A549 (cell line): Measurements from ENCODE around the gene EDIL3. TPM values are rescaled to one million over a fixed set of nuclear protein-coding genes. Genes with fewer than 3 reads are reported as not detected.

Source experiments
- ATAC-seq, 2 experiments: fragments of 200-7000 bp in 1 of 2; fragments of >200 bp in 1 of 2; cut with Nextera tagmentation in 1 of 2; cut with Tn5 transposase in 1 of 2; 3 replicates each; pipeline versions ENCODE4 v1.8.0 to v1.9.1; 2018 to 2020; ENCODE audit warnings: mild to moderate bottlenecking in 1 of 2, moderate library complexity in 1 of 2
- CTCF ChIA-PET: fragments of 300-600 bp; sonication (Branson Sonifier 250); formaldehyde crosslinking; extraction: SDS; loops from one replicate; lab custom pipeline; 2021; ENCODE audit warnings: antibody characterized with exemption, inconsistent platforms; lab: Yijun Ruan, JAX
- POLR2A ChIA-PET: fragments of 350-600 bp; formaldehyde crosslinking; extraction: SDS; loops from one replicate; lab custom pipeline; 2021; ENCODE audit warnings: antibody characterized with exemption, inconsistent platforms; lab: Yijun Ruan, JAX
- DNase-seq, 2 experiments: peaks; one replicate each; pipeline versions ENCODE4 v3.0.0 to v3.0.0-alpha.2; 2011 to 2016; ENCODE audit warnings: low read depth in 1 of 2, low spot score in 1 of 2
- FAIRE-seq: peaks from 2 replicates; lab custom pipeline; 2011; peaks lifted over from hg19 to GRCh38; lab: Jason Lieb, UNC
- H3K27ac ChIP-seq, 2 experiments: fragments of >200 bp; sonication (Bioruptor Twin); formaldehyde crosslinking; 3 replicates each; pipeline ENCODE4 v1.5.1; 2016 to 2017
- H3K4me1 ChIP-seq: fragments of >200 bp; sonication (Bioruptor Twin); formaldehyde crosslinking; 3 replicates; pipeline ENCODE4 v1.6.1; 2016
- H3K4me2 ChIP-seq: fragments of >200 bp; sonication (Bioruptor Twin); formaldehyde crosslinking; 3 replicates; pipeline ENCODE4 v1.6.1; 2016
- H3K4me3 ChIP-seq: fragments of >200 bp; sonication (Bioruptor Twin); formaldehyde crosslinking; 3 replicates; pipeline ENCODE4 v1.5.1; 2016
- H3K9me3 ChIP-seq: fragments of >200 bp; sonication (Bioruptor Twin); formaldehyde crosslinking; 3 replicates; pipeline ENCODE4 v1.6.1; 2016
- ATOH8 ChIP-seq: fragments of 250-450 bp; sonication (Bioruptor Pico); IDR thresholded peaks from 2 replicates; pipeline ENCODE4 v1.5.0; 2020; ENCODE audit warnings: low read depth, mild to moderate bottlenecking, moderate library complexity
- CBX8 ChIP-seq: fragments of 200-600 bp; sonication (generic); IDR thresholded peaks from 2 replicates; pipeline ENCODE4 v1.6.1; 2016
- CHD2 ChIP-seq: fragments of 150-350 bp; IDR thresholded peaks from 2 replicates; pipeline ENCODE4 v1.6.1; 2014; ENCODE audit warnings: low read length; ENCODE audit not compliant: partially characterized antibody
- CTCF ChIP-seq: fragments of >200 bp; sonication (Bioruptor Twin); formaldehyde crosslinking; IDR thresholded peaks from 3 replicates; pipeline ENCODE4 v1.5.1; 2016
- E2F6 ChIP-seq: IDR thresholded peaks from 2 replicates; pipeline ENCODE4 v1.6.1; 2012; ENCODE audit warnings: low read depth, borderline replicate concordance
- EHMT2 ChIP-seq: fragments of 200-600 bp; sonication (generic); IDR thresholded peaks from 2 replicates; pipeline ENCODE4 v1.6.1; 2016; ENCODE audit warnings: antibody characterized with exemption, low read depth, mild to moderate bottlenecking, moderate library complexity
- ELK1 ChIP-seq: fragments of 150-350 bp; IDR thresholded peaks from 2 replicates; pipeline ENCODE4 v1.6.1; 2014; ENCODE audit warnings: low read depth, mild to moderate bottlenecking, low read length
- EP300 ChIP-seq, 2 experiments: fragments of >200 bp; sonication (Bioruptor Twin); formaldehyde crosslinking; IDR thresholded peaks; 2 replicates in 1 of 2; 3 replicates in 1 of 2; pipeline ENCODE4 v1.6.1; 2016 to 2017
- ESRRA ChIP-seq: fragments of 150-350 bp; IDR thresholded peaks from 2 replicates; pipeline ENCODE4 v1.6.1; 2014; ENCODE audit warnings: mild to moderate bottlenecking, low read length, borderline replicate concordance
- GATA3 ChIP-seq: IDR thresholded peaks from 2 replicates; pipeline ENCODE4 v1.6.1; 2012; ENCODE audit warnings: borderline replicate concordance
- HDAC2 ChIP-seq: fragments of 200-600 bp; sonication (generic); IDR thresholded peaks from 2 replicates; pipeline ENCODE4 v1.6.1; 2016
- HEYL ChIP-seq: fragments of 250-450 bp; sonication (Bioruptor Pico); IDR thresholded peaks from 2 replicates; pipeline ENCODE4 v1.8.0; 2021; ENCODE audit warnings: mild to moderate bottlenecking, moderate library complexity
- HOXB13 ChIP-seq: fragments of 250-450 bp; sonication (Bioruptor Pico); IDR thresholded peaks from 2 replicates; pipeline ENCODE4 v1.5.0; 2020; ENCODE audit warnings: low read depth, mild to moderate bottlenecking, moderate library complexity
- JUNB ChIP-seq: fragments of >200 bp; sonication (Bioruptor Twin); formaldehyde crosslinking; IDR thresholded peaks from 2 replicates; pipeline ENCODE4 v1.6.1; 2016
- KDM1A ChIP-seq: fragments of 200-600 bp; sonication (generic); IDR thresholded peaks from 2 replicates; pipeline ENCODE4 v1.6.1; 2016; ENCODE audit warnings: low read depth, mild to moderate bottlenecking
- KDM5A ChIP-seq: fragments of 200-600 bp; sonication (generic); IDR thresholded peaks from 2 replicates; pipeline ENCODE4 v1.6.1; 2016; ENCODE audit warnings: antibody characterized with exemption, mild to moderate bottlenecking
- PHF8 ChIP-seq: fragments of 200-600 bp; sonication (generic); IDR thresholded peaks from 2 replicates; pipeline ENCODE4 v1.6.1; 2016; ENCODE audit warnings: low read depth, mild to moderate bottlenecking, antibody characterized with exemption, moderate library complexity, borderline replicate concordance
- RARB ChIP-seq: fragments of 250-450 bp; sonication (Bioruptor Pico); IDR thresholded peaks from 2 replicates; pipeline ENCODE4 v1.8.0; 2021; ENCODE audit warnings: mild to moderate bottlenecking, moderate library complexity
- RCOR1 ChIP-seq: fragments of 150-350 bp; IDR thresholded peaks from 2 replicates; pipeline ENCODE4 v1.6.1; 2014; ENCODE audit warnings: antibody characterized with exemption, low read length, low read depth
- TP53 ChIP-seq: fragments of 250-450 bp; sonication (Bioruptor Pico); IDR thresholded peaks from 2 replicates; pipeline ENCODE4 v1.5.0; 2021; ENCODE audit warnings: mild to moderate bottlenecking, moderate library complexity
- ZC3H11A ChIP-seq: fragments of 450-650 bp; IDR thresholded peaks from 2 replicates; pipeline ENCODE4 v1.6.1; 2014; ENCODE audit warnings: antibody characterized with exemption, mild to moderate bottlenecking
- ZSCAN20 ChIP-seq: fragments of 250-450 bp; sonication (Bioruptor Pico); IDR thresholded peaks from 2 replicates; pipeline ENCODE4 v1.8.0; 2022; ENCODE audit warnings: mild to moderate bottlenecking, moderate library complexity
- WGBS: methylation state at CpG from one replicate; pipeline ENCODE4 v1.1.6; 2017; ENCODE audit errors: missing lambda C conversion rate; 5-methylcytosine and 5-hydroxymethylcytosine counted together
- polyA plus RNA-seq, 4 experiments: library from polyadenylated mRNA; depleted of rRNA in 3 of 4; stranded (reverse); fragments of >200 nt; fragmentation: RNase III in 1 of 4; extraction: RNeasy Plus Mini Kit Qiagen cat#74134 plus additional on column Dnase treatment in 1 of 4; gene quantifications; 2 replicates in 3 of 4; 3 replicates in 1 of 4; pipeline ENCODE4 v1.2.3, GENCODE V29; 2011 to 2017

EDIL3 gene
- polyA plus RNA-seq, 2 of the 4 experiments (the other 2 are of a cell fraction): 0.12 to 0.14 TPM

- no peak overlapping the region for H3K27ac ChIP-seq
- no peaks in the 10 kb centered on the region for H3K4me1 ChIP-seq
- H3K4me3 ChIP-seq: no peak overlapping the region
- ATAC-seq (no peak), FAIRE-seq (no peak)
- H3K9me3 ChIP-seq: no peaks in the 10 kb centered on the region
- POLR2A ChIA-PET: no interaction called here
- TF ChIP-seq E2F6: no peak
- no peak for TF ChIP-seq ESRRA
- no peak for TF ChIP-seq TP53
- no peak for TF ChIP-seq JUNB
- TF ChIP-seq HOXB13 (CRISPR knock-in tag): no peak
- TF ChIP-seq RCOR1: no peak
- no peak for TF ChIP-seq ELK1
- no peak for TF ChIP-seq ATOH8
- TF ChIP-seq KDM1A: no peak
- no peak for TF ChIP-seq HDAC2
- TF ChIP-seq CBX8: no peak
- no peak for TF ChIP-seq EHMT2
- TF ChIP-seq HEYL (CRISPR knock-in tag): no peak
- TF ChIP-seq, all 56 proteins: peak for 0
- CTCF ChIA-PET: no interaction called here
- H3K4me2 ChIP-seq: no peak overlapping the region
- no peak for DNase-seq
- 14% methylated on average over 3 of the region's 3 CpGs for WGBS
Observed at GRCh38 chr5:83924891-83925290, 459.8 kb downstream of the EDIL3 start.

- WGBS: 13% methylated on average over 1 of the region's 1 CpG
- ChIA-PET POLR2A (no interaction called here), CTCF (interaction anchor here (0.6 kb wide), 1 partner anchor 227 kb away, joined by 4 read pairs; no protein-coding TSS in a partner anchor)
- no peak for DNase-seq
- Histone ChIP-seq H3K4me2 (no peak overlapping the region), H3K27ac (no peak overlapping the region), H3K4me3 (no peak overlapping the region), H3K4me1 (no peaks in the 10 kb centered on the region)
- no peak for FAIRE-seq
- TF ChIP-seq ZSCAN20 (CRISPR knock-in tag) (no peak), ESRRA (no peak), ATOH8 (no peak), KDM5A (no peak), PHF8 (no peak), EP300 (IDR thresholded peaks at IDR 0.05) (no peak), RARB (CRISPR knock-in tag) (no peak), JUNB (no peak), CTCF (no peak), CHD2 (no peak), GATA3 (no peak), HOXB13 (CRISPR knock-in tag) (no peak), ZC3H11A (no peak), KDM1A (no peak)
- TF ChIP-seq, all 56 proteins: peak for 0
- H3K9me3 ChIP-seq: no peaks in the 10 kb centered on the region
- no peak for ATAC-seq
Observed at GRCh38 chr5:83924171-83924570, 460.5 kb downstream of the EDIL3 start.
